HepG2 (cell line): ENCODE measurements around the gene PPP3R1. TPM values are rescaled to one million over a fixed set of nuclear protein-coding genes. Genes with fewer than 3 reads are reported as not detected.
A peak's percentile ranks its signal among the peaks of the same experiment; 100 is the strongest.

Source experiments
- ATAC-seq: fragments of 200-7000 bp; cut with Tn5 transposase; 3 replicates; pipeline ENCODE4 v1.9.1; 2020; ENCODE audit warnings: mild to moderate bottlenecking, moderate library complexity
- BruUV-seq: library from RNA; stranded (reverse); fragments of 400-500 nt; replicated peaks from 2 replicates; lab custom pipeline; 2021; lab: Mats Ljungman, UMichigan
- CTCF ChIA-PET: fragments of 300-600 bp; formaldehyde crosslinking; extraction: SDS; loops from one replicate; lab custom pipeline; 2021; ENCODE audit warnings: low total read pairs, inconsistent platforms, low intra/inter-chr PET ratio; lab: Yijun Ruan, JAX
- POLR2A ChIA-PET: fragments of 350-600 bp; sonication (Branson Sonifier 250); formaldehyde crosslinking; loops from one replicate; lab custom pipeline; 2020; ENCODE audit warnings: antibody characterized with exemption, inconsistent platforms; lab: Yijun Ruan, JAX
- DNase-seq: peaks from one replicate; pipeline ENCODE4 v3.0.0-alpha.2; 2015; ENCODE audit warnings: low spot score
- FAIRE-seq: peaks from 3 replicates; lab custom pipeline; 2011; peaks lifted over from hg19 to GRCh38; lab: Jason Lieb, UNC
- H2AFZ ChIP-seq: one replicate; pipeline ENCODE4 v1.6.1; 2011; ENCODE audit warnings: low read length, inconsistent platforms
- H3K27ac ChIP-seq: fragments of 300-600 bp; 3 replicates; pipeline ENCODE4 v1.8.0; 2011; ENCODE audit warnings: mixed run types, mild to moderate bottlenecking, mixed read lengths, low read length, inconsistent platforms; ENCODE audit not compliant: insufficient read depth; ENCODE audit errors: extremely low read length
- H3K27me3 ChIP-seq, 2 experiments: fragments of 200-600 bp in 1 of 2; 2 replicates in 1 of 2; 3 replicates in 1 of 2; pipeline versions ENCODE4 v1.6.0 to v1.8.0; 2011; ENCODE audit warnings: low read length in 2 of 2, mild to moderate bottlenecking in 2 of 2, moderate library complexity in 2 of 2, inconsistent platforms in 1 of 2; ENCODE audit not compliant: insufficient read depth in 2 of 2, control insufficient read depth in 1 of 2
- H3K36me3 ChIP-seq, 2 experiments: fragments of 200-600 bp in 1 of 2; replicated peaks in 1 of 2; 2 replicates in 1 of 2; 3 replicates in 1 of 2; pipeline versions ENCODE4 v1.5.1 to v1.8.0; 2011; ENCODE audit warnings: low read length in 2 of 2, inconsistent platforms in 1 of 2; ENCODE audit not compliant: insufficient read depth in 2 of 2, control insufficient read depth in 1 of 2
- H3K4me1 ChIP-seq: 2 replicates; pipeline ENCODE4 v1.5.1; 2012; ENCODE audit warnings: low read length, inconsistent platforms; ENCODE audit not compliant: insufficient read depth
- H3K4me2 ChIP-seq: 2 replicates; pipeline ENCODE4 v1.6.0; 2011; ENCODE audit warnings: low read depth, low read length, inconsistent platforms
- H3K4me3 ChIP-seq, 3 experiments: fragments of 200-600 bp in 1 of 3; sonication (generic), shearing (Covaris generic) in 1 of 3; replicated peaks in 1 of 3; 2 replicates each; pipeline ENCODE4 v1.5.1; 2011 to 2016; ENCODE audit warnings: low read length in 3 of 3, inconsistent platforms in 2 of 3, low read depth in 2 of 3, mild to moderate bottlenecking in 2 of 3, control low read depth in 1 of 3, mixed read lengths in 1 of 3; ENCODE audit not compliant: insufficient read depth in 1 of 3
- H3K79me2 ChIP-seq: one replicate; pipeline ENCODE4 v1.6.1; 2011; ENCODE audit warnings: low read length, inconsistent platforms; ENCODE audit not compliant: insufficient read depth
- H3K9ac ChIP-seq: 2 replicates; pipeline ENCODE4 v1.6.0; 2011; ENCODE audit warnings: mild to moderate bottlenecking, low read depth, low read length, inconsistent platforms; ENCODE audit not compliant: insufficient read depth
- H3K9me3 ChIP-seq: 2 replicates; pipeline ENCODE4 v1.5.1; 2012; ENCODE audit warnings: mild to moderate bottlenecking, low read length
- H4K20me1 ChIP-seq: 2 replicates; pipeline ENCODE4 v1.6.0; 2011; ENCODE audit warnings: inconsistent platforms, mild to moderate bottlenecking, low read length, moderate library complexity; ENCODE audit not compliant: insufficient read depth
- FOSL1 ChIP-seq: sonication (generic); formaldehyde crosslinking; IDR thresholded peaks from 2 replicates; pipeline ENCODE4 v1.9.0; 2021; ENCODE audit warnings: missing genetic modification reagents, borderline replicate concordance
- JUN ChIP-seq: sonication (generic); formaldehyde crosslinking; IDR thresholded peaks from 2 replicates; pipeline ENCODE4 v1.4.0; 2020; ENCODE audit warnings: mild to moderate bottlenecking, missing genetic modification reagents
- MAFF ChIP-seq: IDR thresholded peaks from 2 replicates; pipeline ENCODE4 v1.6.1; 2011; ENCODE audit warnings: low read depth, low read length, improper control_type of control experiment
- MAFK ChIP-seq, 2 experiments: IDR thresholded peaks in 1 of 2; conservative IDR thresholded peaks in 1 of 2; 2 replicates each; pipeline ENCODE4 v1.6.1; 2011; ENCODE audit warnings: improper control_type of control experiment in 2 of 2, low read length in 2 of 2
- PATZ1 ChIP-seq: sonication (generic); formaldehyde crosslinking; IDR thresholded peaks from 2 replicates; pipeline ENCODE4 v1.4.0; 2020; ENCODE audit warnings: missing genetic modification reagents
- TERF1 ChIP-seq: sonication (generic); formaldehyde crosslinking; IDR thresholded peaks from 2 replicates; pipeline ENCODE4 v1.8.0; 2022; ENCODE audit warnings: mild to moderate bottlenecking, missing genetic modification reagents, moderate library complexity
- ZNF7 ChIP-seq: IDR thresholded peaks from 2 replicates; pipeline ENCODE4 v1.6.1; 2016; ENCODE audit warnings: missing biosample characterization, missing genetic modification reagents
- WGBS: methylation state at CpG from one replicate; pipeline ENCODE4 v1.1.6; 2017; ENCODE audit warnings: low lambda C conversion rate; 5-methylcytosine and 5-hydroxymethylcytosine counted together
- in situ Hi-C: cut with HindIII; loops from 2 replicates; pipeline ENCODE4 v1.10.0; 2017; ENCODE audit warnings: low pct_unique_long_range_greater_than_20kb; ENCODE audit not compliant: extremely low pct_ligation_motif_present
- intact Hi-C: fragments of 100-400 bp; cut with micrococcal nuclease; formaldehyde crosslinking; loops from one replicate; pipeline ENCODE4 v1.10.0; 2022; ENCODE audit not compliant: unreplicated experiment
- polyA plus RNA-seq, 8 experiments: library from polyadenylated mRNA; depleted of rRNA in 3 of 8; stranded (reverse) in 7 of 8; unstranded in 1 of 8; fragments of >200 nt; fragmentation: Illumina TruSeq in 4 of 8; extraction: Trizol in 4 of 8; gene quantifications; 2 replicates each; pipeline versions ENCODE4 v1.2.1 to v1.2.3, GENCODE V29; 2011 to 2016; ENCODE audit warnings: low read depth in 4 of 8, missing spikeins in 1 of 8, mixed read lengths in 1 of 8; ENCODE audit not compliant: insufficient read depth in 1 of 8
- total RNA-seq, 5 experiments: library from RNA; depleted of rRNA; stranded (reverse); fragments of >200 nt; fragmentation: Illumina TruSeq; extraction: Trizol; gene quantifications; 2 replicates each; pipeline ENCODE4 v1.2.3, GENCODE V29; 2016; ENCODE audit warnings: low read depth in 1 of 5

Gene PPP3R1
- total and polyA plus RNA-seq, 2 of the 13 experiments (the other 11 are each of a cell fraction or from before 2014, with no cell fraction given), result 11.6 to 25.7 TPM

GRCh38 chr2:68222287-68222686, 30.0 kb downstream of the PPP3R1 start:
- H3K9me3 ChIP-seq, result no peaks in the 10 kb centered on the region
- POLR2A ChIA-PET, result interaction anchor here (1.5 kb wide), 1 partner anchor 30 kb away, joined by 3 read pairs; the partner anchor contains the start of gene PPP3R1
- no peak overlapping the region for H2AFZ ChIP-seq
- no peak overlapping the region for H3K27ac ChIP-seq
- no peaks in the 10 kb centered on the region for H3K27me3 ChIP-seq
- H3K4me1 ChIP-seq, result peaks cover 45% of the 10 kb centered on the region
- peaks cover 100% of the 10 kb centered on the region for H3K79me2 ChIP-seq
- H3K4me3 ChIP-seq, result no peak overlapping the region
- DNase-seq (peak; percentile 27), ATAC-seq (peak; percentile 65), FAIRE-seq (no peak)
- intact Hi-C loops (no loop called here), in situ Hi-C loops (no loop called here)
- H3K9ac ChIP-seq, result no peak overlapping the region
- no peaks in the 10 kb centered on the region for H3K36me3 ChIP-seq
- BruUV-seq, result no TSS peak
- TF ChIP-seq TERF1 (CRISPR knock-in tag), result no peak
- peak; percentile 89 for TF ChIP-seq ZNF7
- no peak overlapping the region for H3K4me2 ChIP-seq
- peaks cover 47% of the 10 kb centered on the region for H4K20me1 ChIP-seq
- WGBS, result 88% methylated on average over 1 of the region's 1 CpG
- CTCF ChIA-PET, result no interaction called here

- TF ChIP-seq PATZ1 (CRISPR knock-in tag) (no peak), MAFK (conservative IDR thresholded peaks at IDR 0.05 in 1 of 2, IDR thresholded peaks at IDR 0.05 in 1 of 2; ENCODE audit: low read length in 2 of 2) (peak; percentile 76 to 90), MAFF (peak; percentile 81), JUN (CRISPR knock-in tag) (no peak), FOSL1 (no peak)
- DNase-seq (no peak), ATAC-seq (no peak), FAIRE-seq (no peak)
- ChIA-PET POLR2A (no interaction called here), CTCF (no interaction called here)
- Histone ChIP-seq H3K36me3 (peaks cover 2 to 13% of the 10 kb centered on the region in 2 experiments; a peak in 4 of 5 replicates), H3K27ac (no peak overlapping the region), H3K9me3 (no peaks in the 10 kb centered on the region), H2AFZ (no peak overlapping the region), H3K4me3 (no peak overlapping the region), H3K4me2 (no peak overlapping the region), H3K9ac (no peak overlapping the region), H3K4me1 (peaks cover 25% of the 10 kb centered on the region), H3K79me2 (peaks cover 100% of the 10 kb centered on the region), H4K20me1 (peaks cover 47% of the 10 kb centered on the region), H3K27me3 (no peaks in the 10 kb centered on the region)
- WGBS, result 97% methylated on average over 1 of the region's 1 CpG
- no TSS peak for BruUV-seq
- intact Hi-C loops (no loop called here), in situ Hi-C loops (no loop called here)
These were observed 33.9 kb downstream of the PPP3R1 start for GRCh38 chr2:68218343-68218901.
